HG02981 (cell line): ENCODE measurements around the gene ADGRL2.

Experiments
- ATAC-seq: cut with Tn5 transposase; IDR thresholded peaks from one replicate; pipeline ENCODE4 v1.9.1; 2021; ENCODE audit warnings: mild to moderate bottlenecking, moderate library complexity; ENCODE audit not compliant: unreplicated experiment

The ADGRL2 gene

GRCh38 chr1:81974883-81975555, 174.3 kb downstream of the ADGRL2 start:
- ATAC-seq = no peak

GRCh38 chr1:81976539-81976938, 175.8 kb downstream of the ADGRL2 start:
- ATAC-seq = no peak

GRCh38 chr1:81978945-81979344, 178.2 kb downstream of the ADGRL2 start:
- no peak for ATAC-seq

- ATAC-seq = no peak
Measured at GRCh38 chr1:81982523-81982922, 181.8 kb downstream of the ADGRL2 start.

- ATAC-seq = no peak
Measured at GRCh38 chr1:81989524-81989923, 188.8 kb downstream of the ADGRL2 start.

- no peak for ATAC-seq
Measured at GRCh38 chr1:81990241-81990640, 189.5 kb downstream of the ADGRL2 start.

GRCh38 chr1:81998165-81998564, 197.4 kb downstream of the ADGRL2 start:
- no peak for ATAC-seq

- ATAC-seq = no peak
Measured at GRCh38 chr1:81999364-81999763, 198.6 kb downstream of the ADGRL2 start.

GRCh38 chr1:82000221-82000620, 199.5 kb downstream of the ADGRL2 start:
- ATAC-seq = no peak

GRCh38 chr1:82001345-82001744, 200.6 kb downstream of the ADGRL2 start:
- no peak for ATAC-seq

- ATAC-seq = no peak
Measured at GRCh38 chr1:82007804-82008203, 207.1 kb downstream of the ADGRL2 start.

- ATAC-seq = no peak
Measured at GRCh38 chr1:82013702-82014101, 213.0 kb downstream of the ADGRL2 start.

- ATAC-seq = no peak
Measured at GRCh38 chr1:82015444-82015843, 214.7 kb downstream of the ADGRL2 start.

GRCh38 chr1:82018319-82018718, 217.6 kb downstream of the ADGRL2 start:
- ATAC-seq = no peak

- ATAC-seq = no peak
Measured at GRCh38 chr1:82019508-82019907, 218.8 kb downstream of the ADGRL2 start.

GRCh38 chr1:82030830-82031229, 230.1 kb downstream of the ADGRL2 start:
- ATAC-seq = no peak

- no peak for ATAC-seq
Measured at GRCh38 chr1:82032068-82032467, 231.3 kb downstream of the ADGRL2 start.

GRCh38 chr1:82034812-82035211, 234.1 kb downstream of the ADGRL2 start:
- no peak for ATAC-seq
